IMR-90 (cell line): ENCODE measurements around the gene ADSS1. TPM values are rescaled to one million over a fixed set of nuclear protein-coding genes. Genes with fewer than 3 reads are reported as not detected.

ENCODE experiments used
- ATAC-seq: fragments of 200-7000 bp; cut with Tn5 transposase; 2 replicates; pipeline ENCODE4 v1.9.1; 2020; ENCODE audit warnings: low read depth, mild to moderate bottlenecking, moderate library complexity
- BruUV-seq: library from RNA; stranded (reverse); fragments of 400-500 nt; replicated peaks from 2 replicates; lab custom pipeline; 2021; lab: Mats Ljungman, UMichigan
- CTCF ChIA-PET: fragments of 300-600 bp; formaldehyde crosslinking; extraction: SDS; loops from one replicate; lab custom pipeline; 2021; ENCODE audit warnings: antibody characterized with exemption; lab: Yijun Ruan, JAX
- POLR2A ChIA-PET: fragments of 300-600 bp; sonication (Branson Sonifier 250); formaldehyde crosslinking; loops from one replicate; lab custom pipeline; 2022; ENCODE audit warnings: antibody characterized with exemption; ENCODE audit not compliant: unreplicated experiment; lab: Charles Lee
- DNase-seq: peaks from one replicate; pipeline ENCODE4 v3.0.0; 2013
- H2AFZ ChIP-seq: replicated peaks from 2 replicates; pipeline ENCODE3; 2013; ENCODE audit warnings: low read length, mild to moderate bottlenecking; ENCODE audit not compliant: poor library complexity
- H2AK5ac ChIP-seq: 2 replicates; pipeline ENCODE4 v1.6.1; 2013; ENCODE audit warnings: low read depth, low read length, inconsistent platforms
- H2AK9ac ChIP-seq: replicated peaks from 2 replicates; pipeline ENCODE3; 2013; ENCODE audit warnings: mild to moderate bottlenecking, low read depth, low read length, moderate library complexity; ENCODE audit not compliant: poor library complexity
- H2BK120ac ChIP-seq: 2 replicates; pipeline ENCODE4 v1.6.1; 2013; ENCODE audit warnings: low read depth, low read length, inconsistent platforms
- H2BK15ac ChIP-seq: 3 replicates; pipeline ENCODE4 v1.6.1; 2013; ENCODE audit warnings: low read depth, low read length, inconsistent platforms
- H2BK20ac ChIP-seq: 2 replicates; pipeline ENCODE4 v1.6.1; 2013; ENCODE audit warnings: low read depth, mild to moderate bottlenecking, inconsistent platforms, low read length, moderate library complexity
- H2BK5ac ChIP-seq: 2 replicates; pipeline ENCODE4 v1.6.1; 2013; ENCODE audit warnings: mild to moderate bottlenecking, low read depth, low read length, inconsistent platforms; ENCODE audit not compliant: poor library complexity, severe bottlenecking
- H3K14ac ChIP-seq: replicated peaks from 2 replicates; pipeline ENCODE4 v1.6.1; 2013; ENCODE audit warnings: low read depth, low read length, inconsistent platforms
- H3K18ac ChIP-seq: 2 replicates; pipeline ENCODE4 v1.6.1; 2013; ENCODE audit warnings: low read depth, low read length, control low read depth
- H3K23ac ChIP-seq: 2 replicates; pipeline ENCODE4 v1.6.1; 2013; ENCODE audit warnings: low read depth, low read length, inconsistent platforms
- H3K27ac ChIP-seq: 2 replicates; pipeline ENCODE4 v1.5.1; 2013; ENCODE audit warnings: mild to moderate bottlenecking, control low read depth, low read length; ENCODE audit not compliant: insufficient read depth
- H3K27me3 ChIP-seq: 2 replicates; pipeline ENCODE4 v1.6.1; 2013; ENCODE audit warnings: low read length; ENCODE audit not compliant: control insufficient read depth, insufficient read depth
- H3K36me3 ChIP-seq: 2 replicates; pipeline ENCODE4 v1.6.1; 2013; ENCODE audit warnings: low read length, mixed read lengths; ENCODE audit not compliant: control insufficient read depth, insufficient read depth
- H3K4ac ChIP-seq: 2 replicates; pipeline ENCODE4 v1.6.1; 2013; ENCODE audit warnings: low read depth, low read length, inconsistent platforms
- H3K4me1 ChIP-seq: 2 replicates; pipeline ENCODE4 v1.6.1; 2013; ENCODE audit warnings: low read length, mixed read lengths; ENCODE audit not compliant: control insufficient read depth, insufficient read depth
- H3K4me2 ChIP-seq: 2 replicates; pipeline ENCODE4 v1.6.1; 2013; ENCODE audit warnings: low read depth, mild to moderate bottlenecking, control low read depth, low read length, moderate library complexity
- H3K4me3 ChIP-seq: 2 replicates; pipeline ENCODE4 v1.5.1; 2013; ENCODE audit warnings: low read depth, mild to moderate bottlenecking, control low read depth, low read length, moderate library complexity; ENCODE audit not compliant: insufficient read depth
- H3K56ac ChIP-seq: 2 replicates; pipeline ENCODE4 v1.6.1; 2013; ENCODE audit warnings: low read length, inconsistent platforms; ENCODE audit not compliant: insufficient read depth; ENCODE audit errors: extremely low read depth
- H3K79me1 ChIP-seq, 2 experiments: 2 replicates each; pipeline ENCODE4 v1.6.1; 2013; ENCODE audit warnings: low read length in 2 of 2, inconsistent platforms in 1 of 2, low read depth in 1 of 2
- H3K9ac ChIP-seq: 2 replicates; pipeline ENCODE4 v1.6.1; 2013; ENCODE audit warnings: low read depth, low read length, control low read depth
- H3K9me1 ChIP-seq: 2 replicates; pipeline ENCODE4 v1.6.1; 2013; ENCODE audit warnings: low read length, inconsistent platforms; ENCODE audit not compliant: insufficient read depth
- H3K9me3 ChIP-seq: 2 replicates; pipeline ENCODE4 v1.6.1; 2013; ENCODE audit warnings: low read length; ENCODE audit not compliant: control insufficient read depth, insufficient read depth
- H4K20me1 ChIP-seq: 2 replicates; pipeline ENCODE4 v1.6.1; 2013; ENCODE audit warnings: low read length, inconsistent platforms; ENCODE audit not compliant: insufficient read depth
- H4K5ac ChIP-seq: 2 replicates; pipeline ENCODE4 v1.6.1; 2013; ENCODE audit warnings: mild to moderate bottlenecking, low read depth, low read length, control low read depth
- H4K8ac ChIP-seq, 2 experiments: 2 replicates each; pipeline ENCODE4 v1.6.1; 2013; ENCODE audit warnings: low read depth in 2 of 2, low read length in 2 of 2, control low read depth in 1 of 2, inconsistent platforms in 1 of 2
- H4K91ac ChIP-seq: 2 replicates; pipeline ENCODE4 v1.6.1; 2013; ENCODE audit warnings: low read depth, low read length, inconsistent platforms; ENCODE audit not compliant: insufficient read depth
- CEBPB ChIP-seq: IDR thresholded peaks from 2 replicates; pipeline ENCODE4 v1.6.1; 2012; ENCODE audit warnings: low read depth, low read length, improper control_type of control experiment
- MAFK ChIP-seq: IDR thresholded peaks from 2 replicates; pipeline ENCODE4 v1.6.1; 2012; ENCODE audit warnings: low read depth, low read length, improper control_type of control experiment
- USF2 ChIP-seq: fragments of 150-350 bp; IDR thresholded peaks from 2 replicates; pipeline ENCODE4 v1.6.1; 2017; ENCODE audit warnings: mild to moderate bottlenecking, antibody characterized with exemption, low read length, low read depth
- WGBS, 2 experiments: methylation state at CpG; one replicate each; pipeline versions ENCODE4 v1.1.5 to v1.1.7; 2013; ENCODE audit warnings: missing lambda C conversion rate in 2 of 2; ENCODE audit not compliant: insufficient read length in 1 of 2; ENCODE audit errors: extremely low coverage in 2 of 2; 5-methylcytosine and 5-hydroxymethylcytosine counted together
- dilution Hi-C: fragments of 300-500 bp; cut with HindIII; formaldehyde crosslinking; loops from one replicate; pipeline ENCODE4 v1.14.3; 2018; ENCODE audit warnings: low sequenced_read_pairs; ENCODE audit not compliant: unreplicated experiment
- in situ Hi-C: fragments of 300-500 bp; cut with MboI; formaldehyde crosslinking; loops from 3 replicates; pipeline ENCODE4 v1.14.3; 2019; ENCODE audit warnings: low sequenced_read_pairs, inconsistent platforms, mixed read lengths
- intact Hi-C: fragments of 100-400 bp; cut with micrococcal nuclease; formaldehyde crosslinking; loops from 2 replicates; pipeline ENCODE4 v1.10.0; 2022
- polyA plus RNA-seq, 3 experiments: library from polyadenylated mRNA; depleted of rRNA; stranded (reverse); fragments of >200 nt; gene quantifications; 2 replicates each; pipeline ENCODE4 v1.2.3, GENCODE V29; 2012; ENCODE audit warnings: low replicate concordance in 1 of 3
- total RNA-seq: library from RNA; depleted of rRNA; stranded (reverse); fragments of >200 nt; gene quantifications from 2 replicates; pipeline ENCODE4 v1.2.3, GENCODE V29; 2012

Gene ADSS1
- total and polyA plus RNA-seq, 2 of the 4 experiments (the other 2 are of a cell fraction), result 1.8 to 5.2 TPM

- no peak overlapping the region for H3K9ac ChIP-seq
- H3K4me3 ChIP-seq, result no peak overlapping the region
- no peak overlapping the region for H3K14ac ChIP-seq
- DNase-seq (no peak), ATAC-seq (no peak)
- H3K18ac ChIP-seq, result no peak overlapping the region
- CTCF ChIA-PET, result no interaction called here
- H3K79me1 ChIP-seq, result peaks cover 12 to 21% of the 10 kb centered on the region in 2 experiments; a peak in 2 of 4 replicates
- H4K20me1 ChIP-seq, result peaks cover 25% of the 10 kb centered on the region
- H2AFZ ChIP-seq, result peak overlapping the region; percentile 91
- no peak overlapping the region for H2AK9ac ChIP-seq
- no peak overlapping the region for H2BK5ac ChIP-seq
- no peaks in the 10 kb centered on the region; the same call in 1 of the 2 replicates for H3K27me3 ChIP-seq
- H2AK5ac ChIP-seq, result peak overlapping the region; percentile 13; the same call in 1 of the 2 replicates
- H2BK120ac ChIP-seq, result no peak overlapping the region
- intact Hi-C loops (loop anchor here (5.0 kb wide), 1 partner anchor 71 kb away; no protein-coding TSS in a partner anchor), in situ Hi-C loops (no loop called here), dilution Hi-C loops (no loop called here)
- 45% methylated on average over 13 of the region's 26 CpGs; no CpG with 5 or more reads in 1 of the 2 experiments for WGBS, 2 experiments
- no peaks in the 10 kb centered on the region for H3K9me3 ChIP-seq
- H3K4me2 ChIP-seq, result no peak overlapping the region
- no peak overlapping the region for H2BK15ac ChIP-seq
- no TSS peak for BruUV-seq
- no peak overlapping the region for H4K5ac ChIP-seq
- H3K4me1 ChIP-seq, result peaks cover 23% of the 10 kb centered on the region
- H4K91ac ChIP-seq, result no peak overlapping the region
- H3K9me1 ChIP-seq, result no peaks in the 10 kb centered on the region
- no peak overlapping the region for H3K23ac ChIP-seq
- H3K4ac ChIP-seq, result no peak overlapping the region
- no peak for TF ChIP-seq USF2
- TF ChIP-seq MAFK, result no peak
- TF ChIP-seq CEBPB, result no peak
- H3K27ac ChIP-seq, result no peak overlapping the region
- H3K36me3 ChIP-seq, result peaks cover 21% of the 10 kb centered on the region
- POLR2A ChIA-PET, result no interaction called here
- H4K8ac ChIP-seq, result no peak overlapping the region
- no peak overlapping the region for H3K56ac ChIP-seq
- no peak overlapping the region for H2BK20ac ChIP-seq
Measured at GRCh38 chr14:104722938-104723650, 935 bp upstream of the ADSS1 start.
